Measurements from ENCODE around the gene ESYT3.

The ESYT3 gene

GRCh38 chr3:138434276-138434874 lies at the start of gene ESYT3:
Gene ESYT3 (plus strand): TSS chr3:138434616. CDS start chr3:138434799, 183 bp downstream.
- peaks cover 5% of the 10 kb centered on the region for H3K4me1 ChIP-seq (ENCODE audit: insufficient read depth, low read length)
- no peaks in the 10 kb centered on the region for H3K9me3 ChIP-seq (ENCODE audit: low read length)
- H3K27me3 ChIP-seq (ENCODE audit: control insufficient read depth in 1 of 2, insufficient read depth in 2 of 2, low read length in 2 of 2), result peaks cover 0 to 7% of the 10 kb centered on the region in 2 donors
- H3K9ac ChIP-seq (ENCODE audit: low read length), result peak within 1 kb of the TSS; percentile 49
- peak within 1 kb of the TSS; percentile 68 to 84 for H3K4me3 ChIP-seq (ENCODE audit: low read depth in 1 of 2, low read length in 2 of 2)
- H3K36me3 ChIP-seq (ENCODE audit: insufficient read depth, low read length), result no peaks in the 10 kb centered on the region
- no peak within 1 kb of the TSS for H3K27ac ChIP-seq (ENCODE audit: low read depth, low read length)

GRCh38 chr3:138384976-138385375 lies 49.4 kb upstream of the ESYT3 start:
- H3K27ac ChIP-seq (ENCODE audit: low read depth, low read length), result no peak overlapping the region
- peaks cover 31% of the 10 kb centered on the region for H3K4me1 ChIP-seq (ENCODE audit: insufficient read depth, low read length)
- H3K27me3 ChIP-seq (ENCODE audit: control insufficient read depth in 1 of 2, insufficient read depth in 2 of 2, low read length in 2 of 2), result no peaks in the 10 kb centered on the region
- no peaks in the 10 kb centered on the region for H3K36me3 ChIP-seq (ENCODE audit: insufficient read depth, low read length)
- H3K4me3 ChIP-seq (ENCODE audit: low read depth in 1 of 2, low read length in 2 of 2), result no peak overlapping the region
- H3K9me3 ChIP-seq (ENCODE audit: low read length), result no peaks in the 10 kb centered on the region
- no peak overlapping the region for H3K9ac ChIP-seq (ENCODE audit: low read length)

- H3K36me3 ChIP-seq (ENCODE audit: insufficient read depth, low read length), result no peaks in the 10 kb centered on the region
- no peaks in the 10 kb centered on the region for H3K9me3 ChIP-seq (ENCODE audit: low read length)
- peaks cover 17% of the 10 kb centered on the region for H3K4me1 ChIP-seq (ENCODE audit: insufficient read depth, low read length)
- no peak overlapping the region for H3K27ac ChIP-seq (ENCODE audit: low read depth, low read length)
- H3K9ac ChIP-seq (ENCODE audit: low read length), result no peak overlapping the region
- no peak overlapping the region for H3K4me3 ChIP-seq (ENCODE audit: low read depth in 1 of 2, low read length in 2 of 2)
- no peaks in the 10 kb centered on the region for H3K27me3 ChIP-seq (ENCODE audit: control insufficient read depth in 1 of 2, insufficient read depth in 2 of 2, low read length in 2 of 2)
These were observed 45.2 kb upstream of the ESYT3 start for GRCh38 chr3:138389144-138389601.

GRCh38 chr3:138389841-138390581 lies 44.4 kb upstream of the ESYT3 start:
- Histone ChIP-seq H3K27me3 (ENCODE audit: control insufficient read depth in 1 of 2, insufficient read depth in 2 of 2, low read length in 2 of 2) (no peaks in the 10 kb centered on the region), H3K36me3 (ENCODE audit: insufficient read depth, low read length) (no peaks in the 10 kb centered on the region), H3K4me1 (ENCODE audit: insufficient read depth, low read length) (peaks cover 17% of the 10 kb centered on the region), H3K4me3 (ENCODE audit: low read depth in 1 of 2, low read length in 2 of 2) (no peak overlapping the region), H3K9me3 (ENCODE audit: low read length) (no peaks in the 10 kb centered on the region), H3K27ac (ENCODE audit: low read depth, low read length) (no peak overlapping the region), H3K9ac (ENCODE audit: low read length) (no peak overlapping the region)

- H3K9me3 ChIP-seq (ENCODE audit: low read length), result no peaks in the 10 kb centered on the region
- H3K9ac ChIP-seq (ENCODE audit: low read length), result no peak overlapping the region
- H3K27ac ChIP-seq (ENCODE audit: low read depth, low read length), result no peak overlapping the region
- no peaks in the 10 kb centered on the region for H3K27me3 ChIP-seq (ENCODE audit: control insufficient read depth in 1 of 2, insufficient read depth in 2 of 2, low read length in 2 of 2)
- H3K36me3 ChIP-seq (ENCODE audit: insufficient read depth, low read length), result no peaks in the 10 kb centered on the region
- H3K4me1 ChIP-seq (ENCODE audit: insufficient read depth, low read length), result peaks cover 17% of the 10 kb centered on the region
- H3K4me3 ChIP-seq (ENCODE audit: low read depth in 1 of 2, low read length in 2 of 2), result no peak overlapping the region
These were observed 43.9 kb upstream of the ESYT3 start for GRCh38 chr3:138390582-138390932.

- Histone ChIP-seq H3K4me3 (ENCODE audit: low read depth in 1 of 2, low read length in 2 of 2) (no peak overlapping the region), H3K36me3 (ENCODE audit: insufficient read depth, low read length) (peaks cover 5% of the 10 kb centered on the region), H3K9me3 (ENCODE audit: low read length) (no peaks in the 10 kb centered on the region), H3K9ac (ENCODE audit: low read length) (no peak overlapping the region), H3K4me1 (ENCODE audit: insufficient read depth, low read length) (peaks cover 15% of the 10 kb centered on the region), H3K27ac (ENCODE audit: low read depth, low read length) (no peak overlapping the region), H3K27me3 (ENCODE audit: control insufficient read depth in 1 of 2, insufficient read depth in 2 of 2, low read length in 2 of 2) (no peaks in the 10 kb centered on the region)
These were observed 40.3 kb upstream of the ESYT3 start for GRCh38 chr3:138394156-138394555.

- H3K4me1 ChIP-seq (ENCODE audit: insufficient read depth, low read length), result peaks cover 9% of the 10 kb centered on the region
- no peak overlapping the region for H3K9ac ChIP-seq (ENCODE audit: low read length)
- no peaks in the 10 kb centered on the region for H3K27me3 ChIP-seq (ENCODE audit: control insufficient read depth in 1 of 2, insufficient read depth in 2 of 2, low read length in 2 of 2)
- H3K27ac ChIP-seq (ENCODE audit: low read depth, low read length), result no peak overlapping the region
- H3K4me3 ChIP-seq (ENCODE audit: low read depth in 1 of 2, low read length in 2 of 2), result no peak overlapping the region
- H3K36me3 ChIP-seq (ENCODE audit: insufficient read depth, low read length), result peaks cover 6% of the 10 kb centered on the region
- H3K9me3 ChIP-seq (ENCODE audit: low read length), result no peaks in the 10 kb centered on the region
These were observed 39.7 kb upstream of the ESYT3 start for GRCh38 chr3:138394686-138395085.

GRCh38 chr3:138395865-138396751 lies 38.3 kb upstream of the ESYT3 start:
- no peaks in the 10 kb centered on the region for H3K4me1 ChIP-seq (ENCODE audit: insufficient read depth, low read length)
- H3K27me3 ChIP-seq (ENCODE audit: control insufficient read depth in 1 of 2, insufficient read depth in 2 of 2, low read length in 2 of 2), result no peaks in the 10 kb centered on the region
- no peaks in the 10 kb centered on the region for H3K9me3 ChIP-seq (ENCODE audit: low read length)
- H3K9ac ChIP-seq (ENCODE audit: low read length), result no peak overlapping the region
- peaks cover 6% of the 10 kb centered on the region for H3K36me3 ChIP-seq (ENCODE audit: insufficient read depth, low read length)
- no peak overlapping the region for H3K4me3 ChIP-seq (ENCODE audit: low read depth in 1 of 2, low read length in 2 of 2)
- H3K27ac ChIP-seq (ENCODE audit: low read depth, low read length), result no peak overlapping the region

GRCh38 chr3:138396752-138397410 lies 37.5 kb upstream of the ESYT3 start:
- H3K27ac ChIP-seq (ENCODE audit: low read depth, low read length), result no peak overlapping the region
- H3K9ac ChIP-seq (ENCODE audit: low read length), result no peak overlapping the region
- H3K36me3 ChIP-seq (ENCODE audit: insufficient read depth, low read length), result peaks cover 6% of the 10 kb centered on the region
- H3K9me3 ChIP-seq (ENCODE audit: low read length), result no peaks in the 10 kb centered on the region
- no peaks in the 10 kb centered on the region for H3K4me1 ChIP-seq (ENCODE audit: insufficient read depth, low read length)
- H3K27me3 ChIP-seq (ENCODE audit: control insufficient read depth in 1 of 2, insufficient read depth in 2 of 2, low read length in 2 of 2), result no peaks in the 10 kb centered on the region
- no peak overlapping the region for H3K4me3 ChIP-seq (ENCODE audit: low read depth in 1 of 2, low read length in 2 of 2)

GRCh38 chr3:138397983-138398382 lies 36.4 kb upstream of the ESYT3 start:
- Histone ChIP-seq H3K9me3 (ENCODE audit: low read length) (no peaks in the 10 kb centered on the region), H3K4me3 (ENCODE audit: low read depth in 1 of 2, low read length in 2 of 2) (no peak overlapping the region), H3K27ac (ENCODE audit: low read depth, low read length) (no peak overlapping the region), H3K27me3 (ENCODE audit: control insufficient read depth in 1 of 2, insufficient read depth in 2 of 2, low read length in 2 of 2) (no peaks in the 10 kb centered on the region), H3K9ac (ENCODE audit: low read length) (no peak overlapping the region), H3K4me1 (ENCODE audit: insufficient read depth, low read length) (no peaks in the 10 kb centered on the region), H3K36me3 (ENCODE audit: insufficient read depth, low read length) (peaks cover 6% of the 10 kb centered on the region)

Measured in muscle layer of colon (tissue), 2 donors.